Measurements from ENCODE around the gene KRT32.

KRT32 gene

GRCh38 chr17:41474863-41475262, 7.7 kb upstream of the KRT32 start:
- no peaks in the 10 kb centered on the region for H3K9me2 ChIP-seq (replicated peaks; ENCODE audit: control insufficient read depth, low read length)
- H3K9me3 ChIP-seq (ENCODE audit: control insufficient read depth, insufficient read depth, low read length), result no peaks in the 10 kb centered on the region
- H3K4me3 ChIP-seq (ENCODE audit: low read length), result no peak overlapping the region
- TF ChIP-seq EZH2phosphoT487 (IDR thresholded peaks at IDR 0.05; ENCODE audit: borderline replicate concordance, low read length), result no peak
- no peak for TF ChIP-seq CTCF (IDR thresholded peaks at IDR 0.05; ENCODE audit: low read depth, low read length, poor library complexity, severe bottlenecking)
- no peak overlapping the region for H3K4me2 ChIP-seq (ENCODE audit: low read length)
- H3K79me2 ChIP-seq (ENCODE audit: control insufficient read depth, low read length), result no peaks in the 10 kb centered on the region
- H3F3A ChIP-seq (ENCODE audit: control insufficient read depth, insufficient read depth), result no peaks in the 10 kb centered on the region
- no peaks in the 10 kb centered on the region for H4K20me1 ChIP-seq (ENCODE audit: control insufficient read depth, insufficient read depth, low read depth, low read length)
- H3K36me3 ChIP-seq (ENCODE audit: control insufficient read depth, low read length), result no peaks in the 10 kb centered on the region
- no peaks in the 10 kb centered on the region for H3K27me3 ChIP-seq (ENCODE audit: control insufficient read depth, low read length)
- no peak overlapping the region for H3K27ac ChIP-seq (ENCODE audit: low read depth, low read length)
- no peaks in the 10 kb centered on the region for H3K4me1 ChIP-seq (ENCODE audit: control insufficient read depth, low read length)

GRCh38 chr17:41468346-41468745, 1.2 kb upstream of the KRT32 start:
- Histone ChIP-seq H3K4me3 (ENCODE audit: low read length) (no peak overlapping the region), H3K4me2 (ENCODE audit: low read length) (no peak overlapping the region), H3K9me2 (replicated peaks; ENCODE audit: control insufficient read depth, low read length) (no peaks in the 10 kb centered on the region), H3K9me3 (ENCODE audit: control insufficient read depth, insufficient read depth, low read length) (no peaks in the 10 kb centered on the region), H3K27ac (ENCODE audit: low read depth, low read length) (no peak overlapping the region), H3K4me1 (ENCODE audit: control insufficient read depth, low read length) (no peaks in the 10 kb centered on the region), H3K79me2 (ENCODE audit: control insufficient read depth, low read length) (no peaks in the 10 kb centered on the region), H3K27me3 (ENCODE audit: control insufficient read depth, low read length) (no peaks in the 10 kb centered on the region), H4K20me1 (ENCODE audit: control insufficient read depth, insufficient read depth, low read depth, low read length) (no peaks in the 10 kb centered on the region), H3F3A (ENCODE audit: control insufficient read depth, insufficient read depth) (no peaks in the 10 kb centered on the region), H3K36me3 (ENCODE audit: control insufficient read depth, low read length) (no peaks in the 10 kb centered on the region)
- no peak for TF ChIP-seq EZH2phosphoT487 (IDR thresholded peaks at IDR 0.05; ENCODE audit: borderline replicate concordance, low read length)
- TF ChIP-seq CTCF (IDR thresholded peaks at IDR 0.05; ENCODE audit: low read depth, low read length, poor library complexity, severe bottlenecking), result no peak

- H3F3A ChIP-seq (ENCODE audit: control insufficient read depth, insufficient read depth), result no peaks in the 10 kb centered on the region
- TF ChIP-seq EZH2phosphoT487 (IDR thresholded peaks at IDR 0.05; ENCODE audit: borderline replicate concordance, low read length) (no peak), CTCF (IDR thresholded peaks at IDR 0.05; ENCODE audit: low read depth, low read length, poor library complexity, severe bottlenecking) (no peak)
- no peaks in the 10 kb centered on the region for H3K9me2 ChIP-seq (replicated peaks; ENCODE audit: control insufficient read depth, low read length)
- no peaks in the 10 kb centered on the region for H3K4me1 ChIP-seq (ENCODE audit: control insufficient read depth, low read length)
- H3K27me3 ChIP-seq (ENCODE audit: control insufficient read depth, low read length), result no peaks in the 10 kb centered on the region
- H4K20me1 ChIP-seq (ENCODE audit: control insufficient read depth, insufficient read depth, low read depth, low read length), result no peaks in the 10 kb centered on the region
- no peak overlapping the region for H3K27ac ChIP-seq (ENCODE audit: low read depth, low read length)
- no peaks in the 10 kb centered on the region for H3K9me3 ChIP-seq (ENCODE audit: control insufficient read depth, insufficient read depth, low read length)
- no peaks in the 10 kb centered on the region for H3K36me3 ChIP-seq (ENCODE audit: control insufficient read depth, low read length)
- H3K4me3 ChIP-seq (ENCODE audit: low read length), result no peak overlapping the region
- no peaks in the 10 kb centered on the region for H3K79me2 ChIP-seq (ENCODE audit: control insufficient read depth, low read length)
- H3K4me2 ChIP-seq (ENCODE audit: low read length), result no peak overlapping the region
Measured at GRCh38 chr17:41467561-41467960, 375 bp upstream of the KRT32 start.

- no peak for TF ChIP-seq EZH2phosphoT487 (IDR thresholded peaks at IDR 0.05; ENCODE audit: borderline replicate concordance, low read length)
- no peak for TF ChIP-seq CTCF (IDR thresholded peaks at IDR 0.05; ENCODE audit: low read depth, low read length, poor library complexity, severe bottlenecking)
- no peaks in the 10 kb centered on the region for H3K79me2 ChIP-seq (ENCODE audit: control insufficient read depth, low read length)
- no peaks in the 10 kb centered on the region for H3K36me3 ChIP-seq (ENCODE audit: control insufficient read depth, low read length)
- H3K9me3 ChIP-seq (ENCODE audit: control insufficient read depth, insufficient read depth, low read length), result no peaks in the 10 kb centered on the region
- H3K4me1 ChIP-seq (ENCODE audit: control insufficient read depth, low read length), result no peaks in the 10 kb centered on the region
- H3F3A ChIP-seq (ENCODE audit: control insufficient read depth, insufficient read depth), result no peaks in the 10 kb centered on the region
- H4K20me1 ChIP-seq (ENCODE audit: control insufficient read depth, insufficient read depth, low read depth, low read length), result no peaks in the 10 kb centered on the region
- no peak overlapping the region for H3K27ac ChIP-seq (ENCODE audit: low read depth, low read length)
- H3K9me2 ChIP-seq (replicated peaks; ENCODE audit: control insufficient read depth, low read length), result no peaks in the 10 kb centered on the region
- H3K27me3 ChIP-seq (ENCODE audit: control insufficient read depth, low read length), result no peaks in the 10 kb centered on the region
- no peak overlapping the region for H3K4me2 ChIP-seq (ENCODE audit: low read length)
- no peak overlapping the region for H3K4me3 ChIP-seq (ENCODE audit: low read length)
Measured at GRCh38 chr17:41464682-41465081, 2.5 kb downstream of the KRT32 start.
